ENCODE data around the gene STON1. TPM values are rescaled to one million over a fixed set of nuclear protein-coding genes. Genes with fewer than 3 reads are reported as not detected.
"Not testable (repeated sequence)": the region's sequence is repeated elsewhere in the genome, so short reads cannot be mapped to it uniquely, and the experiment has no call there.

Gene STON1
- total RNA-seq, 1 donor from 2014 or later, result 0.88 TPM

DNA sequence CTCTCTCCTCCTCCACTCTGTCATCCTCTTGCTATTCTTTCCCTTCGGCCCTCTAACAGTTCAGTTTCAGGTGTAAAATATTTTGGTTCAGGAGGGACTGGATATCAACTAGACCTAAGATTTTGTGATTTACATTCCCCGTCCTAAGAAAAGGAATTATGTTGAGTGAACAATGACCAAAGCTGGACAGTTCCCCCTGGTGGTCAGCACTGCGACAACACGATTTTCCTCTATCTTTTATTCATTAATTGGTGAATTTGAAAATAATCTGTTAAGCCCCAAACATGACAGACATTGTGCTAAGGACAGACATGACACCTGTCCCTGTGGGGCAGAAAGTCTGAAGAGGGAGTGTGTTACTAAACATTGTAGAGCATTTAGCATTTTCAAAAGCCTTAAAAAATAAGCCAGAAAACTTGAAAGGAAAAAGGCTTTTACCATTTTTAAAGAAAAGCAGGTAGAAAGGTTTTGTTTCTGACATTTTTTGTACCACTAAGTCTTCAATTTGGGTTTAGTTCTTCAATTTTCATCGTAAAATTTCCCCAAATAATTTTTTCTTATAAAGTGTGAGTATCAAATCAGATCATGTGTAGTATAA lies 59.3 kb downstream of the STON1 start:
- Histone ChIP-seq H3K36me3 (ENCODE audit: control insufficient read depth, insufficient read depth, low read length) (no peaks in the 10 kb centered on the region), H3K4me3 (ENCODE audit: low read depth, low read length) (no peak overlapping the region), H3K27me3 (ENCODE audit: control insufficient read depth, insufficient read depth, low read length) (no peaks in the 10 kb centered on the region)
- no peak for DNase-seq (ENCODE audit: low read depth)
- TF ChIP-seq, protein P1, sequence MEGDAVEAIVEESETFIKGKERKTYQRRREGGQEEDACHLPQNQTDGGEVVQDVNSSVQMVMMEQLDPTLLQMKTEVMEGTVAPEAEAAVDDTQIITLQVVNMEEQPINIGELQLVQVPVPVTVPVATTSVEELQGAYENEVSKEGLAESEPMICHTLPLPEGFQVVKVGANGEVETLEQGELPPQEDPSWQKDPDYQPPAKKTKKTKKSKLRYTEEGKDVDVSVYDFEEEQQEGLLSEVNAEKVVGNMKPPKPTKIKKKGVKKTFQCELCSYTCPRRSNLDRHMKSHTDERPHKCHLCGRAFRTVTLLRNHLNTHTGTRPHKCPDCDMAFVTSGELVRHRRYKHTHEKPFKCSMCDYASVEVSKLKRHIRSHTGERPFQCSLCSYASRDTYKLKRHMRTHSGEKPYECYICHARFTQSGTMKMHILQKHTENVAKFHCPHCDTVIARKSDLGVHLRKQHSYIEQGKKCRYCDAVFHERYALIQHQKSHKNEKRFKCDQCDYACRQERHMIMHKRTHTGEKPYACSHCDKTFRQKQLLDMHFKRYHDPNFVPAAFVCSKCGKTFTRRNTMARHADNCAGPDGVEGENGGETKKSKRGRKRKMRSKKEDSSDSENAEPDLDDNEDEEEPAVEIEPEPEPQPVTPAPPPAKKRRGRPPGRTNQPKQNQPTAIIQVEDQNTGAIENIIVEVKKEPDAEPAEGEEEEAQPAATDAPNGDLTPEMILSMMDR (IDR thresholded peaks at IDR 0.05; ENCODE audit: insufficient read depth, low read length, poor library complexity, severe bottlenecking), result peak; percentile 76

DNA sequence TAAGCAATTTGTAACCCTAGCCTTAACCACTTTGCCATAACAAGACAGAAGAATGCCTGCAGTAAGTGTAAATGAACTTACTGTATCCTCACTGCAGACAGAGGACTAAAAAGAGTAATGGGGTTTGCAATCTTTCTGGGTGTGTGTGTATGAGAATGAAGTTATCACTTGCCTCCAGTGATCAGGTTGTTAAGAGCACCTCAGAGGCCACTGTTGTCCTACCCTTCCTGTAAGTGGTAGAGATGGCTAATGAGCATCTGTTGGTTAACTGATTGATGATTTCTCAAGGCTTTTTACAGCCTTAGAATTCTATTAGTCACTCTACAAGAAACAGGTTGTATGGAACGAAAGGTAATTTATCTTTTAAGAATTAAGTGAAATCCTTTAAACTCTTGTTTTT lies 60.1 kb downstream of the STON1 start:
- no peak for DNase-seq (ENCODE audit: low read depth)
- TF ChIP-seq, protein P1 (IDR thresholded peaks at IDR 0.05; ENCODE audit: insufficient read depth, low read length, poor library complexity, severe bottlenecking), result no peak
- no peaks in the 10 kb centered on the region for H3K36me3 ChIP-seq (ENCODE audit: control insufficient read depth, insufficient read depth, low read length)
- no peak overlapping the region for H3K4me3 ChIP-seq (ENCODE audit: low read depth, low read length)
- H3K27me3 ChIP-seq (ENCODE audit: control insufficient read depth, insufficient read depth, low read length), result no peaks in the 10 kb centered on the region

DNA sequence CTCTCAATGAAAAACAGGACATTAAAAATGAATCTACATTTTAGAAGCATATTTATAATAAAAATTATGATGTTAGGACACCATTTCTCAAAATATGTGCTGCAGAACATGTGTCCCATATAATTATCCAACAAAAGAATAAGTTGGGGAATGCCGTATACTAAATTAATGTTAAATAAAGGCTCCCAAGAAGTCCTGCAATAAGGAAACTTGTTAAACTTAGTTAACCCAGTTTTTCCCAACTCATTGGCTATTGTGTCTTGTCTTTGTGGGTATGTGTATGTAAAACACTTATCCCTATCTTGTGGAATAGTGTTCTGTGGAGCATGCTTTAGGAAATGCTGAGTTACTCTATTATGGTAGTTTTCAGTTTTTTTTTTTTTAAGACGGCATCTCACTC lies 62.1 kb downstream of the STON1 start:
- TF ChIP-seq, protein P1 (IDR thresholded peaks at IDR 0.05; ENCODE audit: insufficient read depth, low read length, poor library complexity, severe bottlenecking), result no peak
- no peak for DNase-seq (ENCODE audit: low read depth)
- Histone ChIP-seq H3K27me3 (ENCODE audit: control insufficient read depth, insufficient read depth, low read length) (no peaks in the 10 kb centered on the region), H3K4me3 (ENCODE audit: low read depth, low read length) (no peak overlapping the region), H3K36me3 (ENCODE audit: control insufficient read depth, insufficient read depth, low read length) (no peaks in the 10 kb centered on the region)

DNA sequence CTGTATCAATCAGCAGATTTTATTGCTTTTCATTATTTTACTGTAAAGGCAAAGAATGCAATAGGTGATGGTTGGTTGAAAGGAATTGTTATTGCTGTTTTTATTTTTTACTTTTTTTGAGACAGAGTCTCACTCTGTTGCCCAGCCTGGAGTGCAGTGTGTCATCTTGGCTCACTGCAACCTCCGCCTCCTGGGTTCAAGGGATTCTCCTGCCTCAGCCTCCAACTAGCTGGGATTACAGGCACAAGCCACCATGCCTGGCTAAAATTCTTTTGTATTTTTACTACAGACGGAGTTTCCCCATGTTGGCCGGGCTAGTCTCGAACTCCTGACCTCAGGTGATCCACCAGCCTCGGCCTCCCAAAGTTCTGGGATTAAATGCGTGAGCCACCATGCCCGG lies 66.8 kb downstream of the STON1 start:
- H3K27me3 ChIP-seq (ENCODE audit: control insufficient read depth, insufficient read depth, low read length); DNase-seq (ENCODE audit: low read depth); H3K4me3 ChIP-seq (ENCODE audit: low read depth, low read length); H3K36me3 ChIP-seq (ENCODE audit: control insufficient read depth, insufficient read depth, low read length): not testable (repeated sequence)

DNA sequence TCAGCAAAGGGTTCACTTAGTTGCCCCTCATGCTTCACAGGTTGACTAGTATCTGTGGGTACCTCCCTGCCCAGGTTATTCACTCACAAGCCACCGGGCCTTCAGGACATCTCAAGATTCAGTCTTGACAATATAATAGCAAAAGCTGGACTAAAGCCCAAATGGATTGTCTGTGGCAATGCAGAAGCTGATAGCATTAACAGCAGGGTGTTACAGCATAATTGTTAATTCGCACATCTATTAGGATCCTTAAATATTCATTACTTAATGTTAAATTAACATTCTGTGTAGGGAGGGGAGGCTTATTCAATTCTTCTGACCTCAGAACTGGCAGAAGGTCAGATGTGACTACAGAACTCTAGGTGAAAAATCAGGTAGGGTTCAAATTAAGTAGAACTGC lies 67.5 kb downstream of the STON1 start:
- no peaks in the 10 kb centered on the region for H3K27me3 ChIP-seq (ENCODE audit: control insufficient read depth, insufficient read depth, low read length)
- no peak for DNase-seq (ENCODE audit: low read depth)
- TF ChIP-seq, protein P1 (IDR thresholded peaks at IDR 0.05; ENCODE audit: insufficient read depth, low read length, poor library complexity, severe bottlenecking), result no peak
- H3K36me3 ChIP-seq (ENCODE audit: control insufficient read depth, insufficient read depth, low read length), result no peaks in the 10 kb centered on the region
- H3K4me3 ChIP-seq (ENCODE audit: low read depth, low read length), result no peak overlapping the region

DNA sequence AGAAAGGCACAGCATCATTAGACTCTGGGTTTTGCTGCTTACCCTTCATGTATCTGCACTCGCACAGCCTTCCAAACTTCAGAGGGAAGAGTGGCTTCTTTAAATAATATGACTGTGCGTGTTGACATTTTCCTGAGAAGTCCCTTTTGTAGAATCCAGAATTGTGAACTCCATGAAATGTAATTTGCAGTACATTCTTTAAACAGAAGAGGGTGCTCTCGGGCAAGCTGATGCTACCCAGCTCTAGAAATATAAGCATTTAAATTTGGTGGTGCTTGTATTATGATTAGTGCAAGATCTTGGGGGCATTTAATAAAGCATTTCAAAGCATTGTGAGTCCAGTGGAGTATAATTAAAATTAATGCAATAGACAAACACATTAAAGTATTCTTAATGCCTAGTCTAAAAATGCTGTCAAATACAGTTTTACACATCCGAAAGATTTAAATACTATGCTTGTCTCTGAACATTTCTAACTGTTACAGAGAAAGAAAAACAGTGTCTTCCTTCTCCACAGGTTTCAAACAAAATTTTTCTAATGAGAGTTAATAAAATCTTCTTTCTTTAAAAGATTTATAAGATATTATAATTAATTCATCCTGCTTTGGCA lies 70.4 kb downstream of the STON1 start:
- H3K4me3 ChIP-seq (ENCODE audit: low read depth, low read length), result no peak overlapping the region
- DNase-seq (ENCODE audit: low read depth), result no peak
- no peaks in the 10 kb centered on the region for H3K36me3 ChIP-seq (ENCODE audit: control insufficient read depth, insufficient read depth, low read length)
- TF ChIP-seq, protein P1 (IDR thresholded peaks at IDR 0.05; ENCODE audit: insufficient read depth, low read length, poor library complexity, severe bottlenecking), result peak; percentile 72
- H3K27me3 ChIP-seq (ENCODE audit: control insufficient read depth, insufficient read depth, low read length), result no peaks in the 10 kb centered on the region
